IMR-90 (cell line): ENCODE measurements around the gene CAPN9. TPM values are rescaled to one million over a fixed set of nuclear protein-coding genes. Genes with fewer than 3 reads are reported as not detected.

Experiments
- ATAC-seq: fragments of 200-7000 bp; cut with Tn5 transposase; 2 replicates; pipeline ENCODE4 v1.9.1; 2020; ENCODE audit warnings: low read depth, mild to moderate bottlenecking, moderate library complexity
- BruUV-seq: library from RNA; stranded (reverse); fragments of 400-500 nt; replicated peaks from 2 replicates; lab custom pipeline; 2021; lab: Mats Ljungman, UMichigan
- CTCF ChIA-PET: fragments of 300-600 bp; formaldehyde crosslinking; extraction: SDS; loops from one replicate; lab custom pipeline; 2021; ENCODE audit warnings: antibody characterized with exemption; lab: Yijun Ruan, JAX
- POLR2A ChIA-PET: fragments of 300-600 bp; sonication (Branson Sonifier 250); formaldehyde crosslinking; loops from one replicate; lab custom pipeline; 2022; ENCODE audit warnings: antibody characterized with exemption; ENCODE audit not compliant: unreplicated experiment; lab: Charles Lee
- DNase-seq: peaks from one replicate; pipeline ENCODE4 v3.0.0; 2013
- H2AFZ ChIP-seq: replicated peaks from 2 replicates; pipeline ENCODE3; 2013; ENCODE audit warnings: low read length, mild to moderate bottlenecking; ENCODE audit not compliant: poor library complexity
- H2AK5ac ChIP-seq: 2 replicates; pipeline ENCODE4 v1.6.1; 2013; ENCODE audit warnings: low read depth, low read length, inconsistent platforms
- H2AK9ac ChIP-seq: replicated peaks from 2 replicates; pipeline ENCODE3; 2013; ENCODE audit warnings: mild to moderate bottlenecking, low read depth, low read length, moderate library complexity; ENCODE audit not compliant: poor library complexity
- H2BK120ac ChIP-seq: 2 replicates; pipeline ENCODE4 v1.6.1; 2013; ENCODE audit warnings: low read depth, low read length, inconsistent platforms
- H2BK15ac ChIP-seq: 3 replicates; pipeline ENCODE4 v1.6.1; 2013; ENCODE audit warnings: low read depth, low read length, inconsistent platforms
- H2BK20ac ChIP-seq: 2 replicates; pipeline ENCODE4 v1.6.1; 2013; ENCODE audit warnings: low read depth, mild to moderate bottlenecking, inconsistent platforms, low read length, moderate library complexity
- H2BK5ac ChIP-seq: 2 replicates; pipeline ENCODE4 v1.6.1; 2013; ENCODE audit warnings: mild to moderate bottlenecking, low read depth, low read length, inconsistent platforms; ENCODE audit not compliant: poor library complexity, severe bottlenecking
- H3K14ac ChIP-seq: replicated peaks from 2 replicates; pipeline ENCODE4 v1.6.1; 2013; ENCODE audit warnings: low read depth, low read length, inconsistent platforms
- H3K18ac ChIP-seq: 2 replicates; pipeline ENCODE4 v1.6.1; 2013; ENCODE audit warnings: low read depth, low read length, control low read depth
- H3K23ac ChIP-seq: 2 replicates; pipeline ENCODE4 v1.6.1; 2013; ENCODE audit warnings: low read depth, low read length, inconsistent platforms
- H3K27ac ChIP-seq: 2 replicates; pipeline ENCODE4 v1.5.1; 2013; ENCODE audit warnings: mild to moderate bottlenecking, control low read depth, low read length; ENCODE audit not compliant: insufficient read depth
- H3K27me3 ChIP-seq: 2 replicates; pipeline ENCODE4 v1.6.1; 2013; ENCODE audit warnings: low read length; ENCODE audit not compliant: control insufficient read depth, insufficient read depth
- H3K36me3 ChIP-seq: 2 replicates; pipeline ENCODE4 v1.6.1; 2013; ENCODE audit warnings: low read length, mixed read lengths; ENCODE audit not compliant: control insufficient read depth, insufficient read depth
- H3K4ac ChIP-seq: 2 replicates; pipeline ENCODE4 v1.6.1; 2013; ENCODE audit warnings: low read depth, low read length, inconsistent platforms
- H3K4me1 ChIP-seq: 2 replicates; pipeline ENCODE4 v1.6.1; 2013; ENCODE audit warnings: low read length, mixed read lengths; ENCODE audit not compliant: control insufficient read depth, insufficient read depth
- H3K4me2 ChIP-seq: 2 replicates; pipeline ENCODE4 v1.6.1; 2013; ENCODE audit warnings: low read depth, mild to moderate bottlenecking, control low read depth, low read length, moderate library complexity
- H3K4me3 ChIP-seq: 2 replicates; pipeline ENCODE4 v1.5.1; 2013; ENCODE audit warnings: low read depth, mild to moderate bottlenecking, control low read depth, low read length, moderate library complexity; ENCODE audit not compliant: insufficient read depth
- H3K56ac ChIP-seq: 2 replicates; pipeline ENCODE4 v1.6.1; 2013; ENCODE audit warnings: low read length, inconsistent platforms; ENCODE audit not compliant: insufficient read depth; ENCODE audit errors: extremely low read depth
- H3K79me1 ChIP-seq, 2 experiments: 2 replicates each; pipeline ENCODE4 v1.6.1; 2013; ENCODE audit warnings: low read length in 2 of 2, inconsistent platforms in 1 of 2, low read depth in 1 of 2
- H3K9ac ChIP-seq: 2 replicates; pipeline ENCODE4 v1.6.1; 2013; ENCODE audit warnings: low read depth, low read length, control low read depth
- H3K9me1 ChIP-seq: 2 replicates; pipeline ENCODE4 v1.6.1; 2013; ENCODE audit warnings: low read length, inconsistent platforms; ENCODE audit not compliant: insufficient read depth
- H3K9me3 ChIP-seq: 2 replicates; pipeline ENCODE4 v1.6.1; 2013; ENCODE audit warnings: low read length; ENCODE audit not compliant: control insufficient read depth, insufficient read depth
- H4K20me1 ChIP-seq: 2 replicates; pipeline ENCODE4 v1.6.1; 2013; ENCODE audit warnings: low read length, inconsistent platforms; ENCODE audit not compliant: insufficient read depth
- H4K5ac ChIP-seq: 2 replicates; pipeline ENCODE4 v1.6.1; 2013; ENCODE audit warnings: mild to moderate bottlenecking, low read depth, low read length, control low read depth
- H4K8ac ChIP-seq, 2 experiments: 2 replicates each; pipeline ENCODE4 v1.6.1; 2013; ENCODE audit warnings: low read depth in 2 of 2, low read length in 2 of 2, control low read depth in 1 of 2, inconsistent platforms in 1 of 2
- H4K91ac ChIP-seq: 2 replicates; pipeline ENCODE4 v1.6.1; 2013; ENCODE audit warnings: low read depth, low read length, inconsistent platforms; ENCODE audit not compliant: insufficient read depth
- MAFK ChIP-seq: IDR thresholded peaks from 2 replicates; pipeline ENCODE4 v1.6.1; 2012; ENCODE audit warnings: low read depth, low read length, improper control_type of control experiment
- MAZ ChIP-seq: IDR thresholded peaks from 2 replicates; pipeline ENCODE4 v1.6.1; 2012; ENCODE audit warnings: low read depth, mild to moderate bottlenecking, low read length, improper control_type of control experiment, moderate library complexity, borderline replicate concordance
- NFE2L2 ChIP-seq: fragments of 150-350 bp; IDR thresholded peaks from 2 replicates; pipeline ENCODE4 v1.6.1; 2016; ENCODE audit warnings: low read depth, mild to moderate bottlenecking, low read length
- RAD21 ChIP-seq: IDR thresholded peaks from 2 replicates; pipeline ENCODE4 v1.6.1; 2012; ENCODE audit warnings: low read length, improper control_type of control experiment
- RCOR1 ChIP-seq: IDR thresholded peaks from 2 replicates; pipeline ENCODE4 v1.6.1; 2012; ENCODE audit warnings: mild to moderate bottlenecking, low read length, improper control_type of control experiment; ENCODE audit not compliant: insufficient replicate concordance
- RFX5 ChIP-seq: IDR thresholded peaks from 2 replicates; pipeline ENCODE4 v1.8.0; 2012; ENCODE audit warnings: low read depth, mild to moderate bottlenecking, low read length, moderate library complexity
- SMC3 ChIP-seq: fragments of 150-350 bp; IDR thresholded peaks from 2 replicates; pipeline ENCODE4 v1.6.1; 2016; ENCODE audit warnings: low read depth, mild to moderate bottlenecking, antibody characterized with exemption, low read length, moderate library complexity
- WGBS, 2 experiments: methylation state at CpG; one replicate each; pipeline versions ENCODE4 v1.1.5 to v1.1.7; 2013; ENCODE audit warnings: missing lambda C conversion rate in 2 of 2; ENCODE audit not compliant: insufficient read length in 1 of 2; ENCODE audit errors: extremely low coverage in 2 of 2; 5-methylcytosine and 5-hydroxymethylcytosine counted together
- dilution Hi-C: fragments of 300-500 bp; cut with HindIII; formaldehyde crosslinking; loops from one replicate; pipeline ENCODE4 v1.14.3; 2018; ENCODE audit warnings: low sequenced_read_pairs; ENCODE audit not compliant: unreplicated experiment
- in situ Hi-C: fragments of 300-500 bp; cut with MboI; formaldehyde crosslinking; loops from 3 replicates; pipeline ENCODE4 v1.14.3; 2019; ENCODE audit warnings: low sequenced_read_pairs, inconsistent platforms, mixed read lengths
- intact Hi-C: fragments of 100-400 bp; cut with micrococcal nuclease; formaldehyde crosslinking; loops from 2 replicates; pipeline ENCODE4 v1.10.0; 2022
- polyA plus RNA-seq, 3 experiments: library from polyadenylated mRNA; depleted of rRNA; stranded (reverse); fragments of >200 nt; gene quantifications; 2 replicates each; pipeline ENCODE4 v1.2.3, GENCODE V29; 2012; ENCODE audit warnings: low replicate concordance in 1 of 3
- total RNA-seq: library from RNA; depleted of rRNA; stranded (reverse); fragments of >200 nt; gene quantifications from 2 replicates; pipeline ENCODE4 v1.2.3, GENCODE V29; 2012
- TF ChIP-seq, protein P1 (sequence below): fragments of 150-350 bp; IDR thresholded peaks from 2 replicates; pipeline ENCODE4 v1.6.1; 2016; ENCODE audit warnings: low read depth, mild to moderate bottlenecking, low read length, moderate library complexity, borderline replicate concordance
- TF ChIP-seq, protein P2 (sequence below): fragments of 150-350 bp; IDR thresholded peaks from 2 replicates; pipeline ENCODE4 v1.6.1; 2017; ENCODE audit warnings: mild to moderate bottlenecking, antibody characterized with exemption, low read length, low read depth

Gene CAPN9
- total and polyA plus RNA-seq, 2 of the 4 experiments (the other 2 are of a cell fraction), result not detected

DNA sequence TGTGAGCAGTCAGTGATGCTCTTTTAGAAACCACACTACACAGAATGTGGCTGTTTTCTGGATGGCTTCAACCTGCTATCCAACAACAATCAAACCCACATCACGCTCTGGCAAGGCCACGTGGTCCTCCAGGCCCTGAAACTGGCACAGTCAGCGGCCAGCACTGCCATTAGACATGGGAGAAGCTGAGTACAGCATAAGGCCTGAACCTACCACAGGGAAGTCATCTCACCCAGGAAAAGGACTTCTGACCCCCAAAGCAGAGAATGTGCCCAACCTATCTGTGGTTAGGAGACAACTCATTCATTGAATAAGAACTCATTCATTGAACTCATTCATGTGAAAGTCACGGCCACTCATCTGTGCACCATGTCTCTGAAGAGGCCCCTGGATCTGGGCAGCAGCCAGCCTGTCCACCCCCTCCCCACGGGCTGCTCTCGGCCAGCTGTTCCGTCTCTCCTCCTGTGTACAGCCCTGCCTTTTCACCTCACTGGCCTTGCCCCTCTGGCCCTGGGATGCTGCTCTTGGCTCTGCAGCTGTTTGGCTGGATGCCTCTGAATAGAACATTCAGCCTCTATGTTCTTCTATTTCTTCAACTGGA, 80.0 kb downstream of the CAPN9 start (continued):
- no peak for TF ChIP-seq SMC3

DNA sequence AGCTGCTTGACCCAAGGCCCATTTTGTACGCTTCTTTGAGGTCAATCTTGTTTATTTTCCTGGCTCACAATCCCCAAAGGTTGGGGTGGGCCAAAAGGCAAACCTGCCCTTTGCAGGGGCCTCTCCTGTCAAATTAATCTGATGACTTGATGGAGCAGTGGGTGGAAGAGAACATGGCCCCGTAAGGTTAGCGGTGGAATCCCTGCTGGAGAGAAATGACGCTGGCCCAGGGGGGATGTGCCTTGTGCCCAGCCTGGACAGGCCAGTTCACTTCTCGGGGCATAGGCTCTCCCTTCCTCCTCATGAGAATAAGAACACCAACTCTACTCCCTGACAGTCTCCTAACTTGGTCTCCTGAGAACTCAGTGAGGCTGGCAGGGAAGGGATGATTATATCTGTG, 80.6 kb downstream of the CAPN9 start:
- Histone ChIP-seq H3K56ac (no peak overlapping the region), H3K36me3 (no peaks in the 10 kb centered on the region), H4K91ac (no peak overlapping the region), H3K18ac (no peak overlapping the region), H4K20me1 (peaks cover 10% of the 10 kb centered on the region; the same call in 1 of the 2 replicates), H3K4ac (no peak overlapping the region), H3K14ac (no peak overlapping the region), H4K8ac (no peak overlapping the region), H3K27me3 (no peaks in the 10 kb centered on the region), H2AK9ac (no peak overlapping the region), H2BK20ac (no peak overlapping the region), H2AK5ac (no peak overlapping the region), H2BK15ac (no peak overlapping the region), H2BK120ac (no peak overlapping the region), H3K4me1 (peaks cover 24% of the 10 kb centered on the region), H3K9me3 (no peaks in the 10 kb centered on the region), H2BK5ac (no peak overlapping the region), H3K79me1 (peaks cover 0 to 5% of the 10 kb centered on the region in 2 experiments; a peak in 3 of 4 replicates), H3K27ac (no peak overlapping the region), H3K4me2 (no peak overlapping the region), H4K5ac (no peak overlapping the region), H3K9ac (no peak overlapping the region), H3K23ac (no peak overlapping the region), H3K4me3 (no peak overlapping the region), H2AFZ (no peak overlapping the region), H3K9me1 (peaks cover 22% of the 10 kb centered on the region; the same call in 1 of the 2 replicates)
- dilution Hi-C loops, result no loop called here
- TF ChIP-seq SMC3 (no peak), RFX5 (no peak), RAD21 (no peak), MAFK (no peak), MAZ (no peak), RCOR1 (no peak), NFE2L2 (no peak)
- TF ChIP-seq, protein P1, sequence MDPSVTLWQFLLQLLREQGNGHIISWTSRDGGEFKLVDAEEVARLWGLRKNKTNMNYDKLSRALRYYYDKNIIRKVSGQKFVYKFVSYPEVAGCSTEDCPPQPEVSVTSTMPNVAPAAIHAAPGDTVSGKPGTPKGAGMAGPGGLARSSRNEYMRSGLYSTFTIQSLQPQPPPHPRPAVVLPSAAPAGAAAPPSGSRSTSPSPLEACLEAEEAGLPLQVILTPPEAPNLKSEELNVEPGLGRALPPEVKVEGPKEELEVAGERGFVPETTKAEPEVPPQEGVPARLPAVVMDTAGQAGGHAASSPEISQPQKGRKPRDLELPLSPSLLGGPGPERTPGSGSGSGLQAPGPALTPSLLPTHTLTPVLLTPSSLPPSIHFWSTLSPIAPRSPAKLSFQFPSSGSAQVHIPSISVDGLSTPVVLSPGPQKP, result no peak
- TF ChIP-seq, protein P2, sequence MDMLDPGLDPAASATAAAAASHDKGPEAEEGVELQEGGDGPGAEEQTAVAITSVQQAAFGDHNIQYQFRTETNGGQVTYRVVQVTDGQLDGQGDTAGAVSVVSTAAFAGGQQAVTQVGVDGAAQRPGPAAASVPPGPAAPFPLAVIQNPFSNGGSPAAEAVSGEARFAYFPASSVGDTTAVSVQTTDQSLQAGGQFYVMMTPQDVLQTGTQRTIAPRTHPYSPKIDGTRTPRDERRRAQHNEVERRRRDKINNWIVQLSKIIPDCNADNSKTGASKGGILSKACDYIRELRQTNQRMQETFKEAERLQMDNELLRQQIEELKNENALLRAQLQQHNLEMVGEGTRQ, result no peak
- 71% methylated on average over 1 of the region's 5 CpGs; no CpG with 5 or more reads in 1 of the 2 experiments for WGBS, 2 experiments
- ChIA-PET POLR2A (no interaction called here), CTCF (interaction anchor here (0.7 kb wide), 1 partner anchor 73 kb away, joined by 3 read pairs; no protein-coding TSS in a partner anchor)
- in situ Hi-C loops, result no loop called here
- DNase-seq, result no peak
- ATAC-seq, result no peak
- intact Hi-C loops, result no loop called here
- BruUV-seq, result no TSS peak
